HG02623 (cell line): ENCODE results near the gene GALNT1.

Experiments used
- ATAC-seq: cut with Tn5 transposase; IDR thresholded peaks from one replicate; pipeline ENCODE4 v1.9.1; 2021; ENCODE audit warnings: moderate library complexity; ENCODE audit not compliant: unreplicated experiment

The GALNT1 gene

DNA sequence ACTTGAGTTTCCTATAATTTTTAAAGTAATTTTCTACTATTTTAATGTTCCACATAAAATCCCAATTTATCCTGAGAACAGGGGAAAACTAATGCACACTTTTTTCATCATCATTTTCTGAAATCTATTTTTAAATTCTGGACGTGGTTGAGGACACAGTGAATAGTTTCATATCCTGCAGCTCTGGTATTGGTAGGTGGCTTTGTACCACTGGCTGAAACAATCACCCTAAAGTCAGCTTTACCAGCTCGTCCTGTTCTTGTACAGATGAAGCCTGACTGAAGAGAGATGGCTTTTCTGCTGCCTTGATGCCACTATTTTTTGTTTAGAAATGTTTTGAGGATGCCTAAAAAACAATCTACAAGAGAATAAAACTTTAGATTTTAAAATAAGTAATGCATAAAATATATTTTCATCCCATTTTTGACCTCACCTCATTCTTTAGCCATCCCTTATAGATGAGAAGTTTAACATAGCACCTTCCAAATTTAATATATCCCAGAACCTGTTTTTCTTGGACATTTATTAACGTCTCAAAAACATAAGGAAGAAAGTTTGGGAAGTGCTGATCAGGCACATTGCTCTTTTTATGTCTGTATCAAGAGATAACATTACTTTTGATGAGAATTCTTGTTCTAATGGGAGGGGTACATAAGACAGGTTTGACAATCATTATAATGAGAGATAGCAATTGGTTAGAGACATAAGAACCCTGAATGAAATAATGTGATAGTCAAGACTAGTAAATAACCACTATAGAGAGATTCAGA is 80.9 kb downstream of the GALNT1 start:
- peak; percentile 73 for ATAC-seq

- ATAC-seq: no peak
Observed at GRCh38 chr18:35671966-35672603, 90.5 kb downstream of the GALNT1 start.

DNA sequence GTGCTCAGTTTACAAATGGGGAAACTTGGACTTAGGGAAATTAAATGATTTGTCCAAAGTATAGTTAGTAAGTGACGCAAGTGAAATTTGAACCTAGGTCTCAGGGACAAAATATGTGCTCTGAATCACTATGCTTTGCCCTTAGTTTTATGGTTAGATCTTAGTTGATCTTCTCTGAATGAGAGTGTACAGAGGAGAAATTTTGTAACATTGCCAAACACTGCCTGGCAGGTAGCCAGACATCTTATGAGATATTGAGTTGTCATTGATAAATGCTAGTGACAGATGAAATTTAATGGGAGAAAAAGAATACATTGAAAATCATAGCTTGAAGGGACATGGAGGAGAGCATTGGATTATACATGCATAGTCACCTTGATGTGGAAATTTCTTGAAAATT is 91.4 kb downstream of the GALNT1 start:
- no peak for ATAC-seq

DNA sequence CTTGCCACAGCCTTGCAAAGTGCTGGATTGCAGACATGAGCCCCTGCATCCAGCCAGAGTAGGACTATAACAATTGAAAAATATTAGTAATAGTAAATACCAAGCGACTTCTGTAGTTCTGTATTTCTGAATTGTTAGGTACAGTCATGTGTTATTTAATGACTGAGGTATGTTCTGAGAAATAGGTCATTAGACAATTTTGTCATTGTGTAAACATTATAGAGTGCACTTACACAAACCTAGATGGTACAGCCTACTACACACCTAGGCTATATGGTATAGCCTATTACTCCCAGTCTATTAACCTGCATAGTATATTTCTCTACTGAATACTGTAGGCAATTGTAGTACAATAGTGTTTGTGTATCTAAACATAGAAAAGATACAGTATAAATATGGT is 92.1 kb downstream of the GALNT1 start:
- no peak for ATAC-seq

DNA sequence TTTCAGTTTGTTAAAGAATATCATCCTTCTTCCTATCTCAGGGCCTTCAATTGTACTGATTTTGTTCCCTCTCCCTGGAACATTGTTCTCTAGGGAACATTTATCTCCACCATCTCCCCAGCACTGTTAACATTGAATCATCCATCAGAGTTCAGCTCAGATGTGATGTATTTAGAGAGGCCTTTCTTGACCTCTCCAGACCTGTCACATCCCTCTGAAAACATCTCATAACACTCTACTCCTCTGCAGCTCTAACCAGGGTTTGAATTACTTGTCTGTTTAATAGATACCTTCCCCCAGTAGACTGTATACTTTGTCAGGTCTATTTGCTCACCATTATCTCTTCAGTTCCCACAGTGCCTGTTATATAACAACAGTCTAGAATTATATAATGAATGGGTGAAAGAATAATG is 98.6 kb downstream of the GALNT1 start:
- ATAC-seq: no peak

GRCh38 chr18:35682281-35682867 is 100.8 kb downstream of the GALNT1 start:
- no peak for ATAC-seq

DNA sequence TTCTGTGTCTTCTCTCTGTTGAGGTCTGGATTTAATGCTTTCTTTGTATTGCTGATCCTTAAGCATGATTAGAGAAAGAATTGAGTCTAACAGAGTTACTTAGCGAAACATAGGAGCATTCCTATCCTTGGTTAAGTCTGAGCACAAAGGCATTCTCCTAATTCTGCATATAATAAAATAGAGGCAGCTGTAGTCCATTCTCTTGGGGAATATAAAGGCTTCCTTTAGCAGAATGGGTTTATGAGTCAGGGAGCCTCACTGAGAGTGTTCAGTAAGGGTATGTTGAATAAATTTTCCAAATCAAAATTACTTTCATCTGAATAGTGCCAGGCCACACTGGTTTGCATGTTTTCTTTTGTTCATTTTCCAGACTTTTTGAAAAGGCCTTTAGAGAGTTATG is 101.5 kb downstream of the GALNT1 start:
- no peak for ATAC-seq

GRCh38 chr18:35688757-35689156 is 107.2 kb downstream of the GALNT1 start:
- peak; percentile 82 for ATAC-seq

DNA sequence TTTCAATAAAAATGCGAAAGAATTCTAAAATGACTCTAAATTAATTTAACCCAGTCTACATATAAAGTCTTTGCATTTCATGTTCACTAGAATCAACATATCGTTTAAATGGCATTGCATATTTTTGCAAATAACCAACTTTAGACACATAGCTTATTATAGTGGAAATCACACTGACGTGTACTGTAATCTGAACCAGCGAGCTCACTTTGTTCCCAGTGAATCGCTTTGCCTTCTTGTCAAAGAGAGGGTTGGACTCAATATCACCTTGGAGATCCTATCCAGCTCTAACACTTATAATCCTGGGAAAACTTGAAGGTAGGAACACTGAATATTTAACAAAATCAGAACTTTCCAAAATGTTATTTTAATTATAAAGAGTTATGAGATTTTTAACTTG is 108.2 kb downstream of the GALNT1 start:
- no peak for ATAC-seq

GRCh38 chr18:35691625-35692024 is 110.1 kb downstream of the GALNT1 start:
- no peak for ATAC-seq

DNA sequence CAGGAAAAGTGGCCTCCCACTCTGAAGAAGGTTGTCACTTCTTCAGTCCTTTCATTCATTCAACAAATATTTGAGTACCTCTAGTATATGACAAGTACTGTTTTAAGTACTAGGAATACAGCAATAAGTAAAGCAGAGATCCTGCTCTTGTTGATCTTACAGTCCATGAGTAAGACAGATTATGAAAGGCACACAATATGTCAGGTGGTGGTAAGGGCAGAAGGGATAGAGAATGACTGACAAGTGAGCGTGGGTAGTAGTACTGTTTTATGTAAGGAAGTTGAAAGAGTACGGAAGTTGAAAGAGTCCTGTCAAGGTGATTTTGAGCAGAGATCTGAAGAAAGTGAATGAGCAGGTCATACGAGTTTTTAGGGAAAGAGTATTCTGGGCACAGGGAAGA is 111.3 kb downstream of the GALNT1 start:
- ATAC-seq: no peak

DNA sequence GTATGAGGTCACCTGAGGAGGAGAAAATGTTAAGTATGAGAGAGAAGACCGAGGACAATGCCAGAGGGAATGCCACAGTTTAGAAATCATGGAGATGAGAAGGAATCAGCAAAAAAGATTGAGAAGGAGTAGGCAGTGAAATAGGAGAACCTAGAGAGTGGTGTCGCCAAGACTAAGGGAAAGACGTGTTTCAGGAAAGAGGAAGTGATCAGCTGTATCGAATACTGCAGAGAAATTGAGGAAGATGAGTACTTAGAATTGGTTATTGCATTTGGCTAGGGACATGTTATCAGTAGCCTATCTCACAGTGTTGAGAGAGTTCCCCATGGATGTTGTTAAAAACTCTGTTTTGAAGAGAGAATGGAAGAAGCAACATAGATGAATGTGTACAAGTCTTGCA is 112.3 kb downstream of the GALNT1 start:
- no peak for ATAC-seq

DNA sequence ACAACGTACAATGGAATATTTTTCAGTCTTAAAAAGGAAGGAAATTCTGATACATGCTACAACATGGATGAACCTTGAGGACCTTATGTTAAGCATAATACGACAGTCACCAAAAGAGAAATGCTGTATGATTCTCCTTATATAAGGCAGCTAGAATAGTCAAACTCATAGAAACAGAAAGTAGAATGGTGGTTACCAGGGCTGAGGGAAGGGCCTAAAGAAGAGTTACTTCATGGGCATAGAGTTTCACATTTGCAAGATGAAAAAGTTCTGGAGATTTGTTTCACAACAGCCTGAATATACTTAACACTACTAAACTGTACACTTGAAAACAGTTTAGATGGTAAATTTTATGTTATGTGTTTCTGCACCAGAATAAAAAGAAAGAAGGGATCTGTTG is 113.3 kb downstream of the GALNT1 start:
- ATAC-seq: no peak

- ATAC-seq: no peak
Observed at GRCh38 chr18:35695384-35695783, 113.8 kb downstream of the GALNT1 start.

DNA sequence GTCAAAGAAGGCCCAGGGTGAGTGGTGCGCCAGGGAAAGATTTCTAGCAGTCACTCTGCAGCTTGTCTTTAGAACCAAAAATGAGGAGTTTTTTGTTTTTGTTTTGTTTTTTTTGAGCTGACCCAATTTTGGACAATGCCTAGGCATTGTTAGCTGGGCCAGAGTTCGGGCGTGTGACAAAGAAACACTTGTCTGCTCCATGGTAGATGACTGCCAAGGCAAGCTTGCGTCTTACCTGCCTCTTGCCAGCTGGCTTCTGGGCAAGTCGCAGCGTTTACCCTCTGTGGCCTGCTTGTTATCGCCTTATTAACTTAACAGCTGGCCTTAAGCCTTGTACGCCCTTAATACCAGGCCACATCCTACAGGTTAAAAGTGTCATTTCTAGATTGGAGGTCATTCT is 114.3 kb downstream of the GALNT1 start:
- ATAC-seq: no peak

DNA sequence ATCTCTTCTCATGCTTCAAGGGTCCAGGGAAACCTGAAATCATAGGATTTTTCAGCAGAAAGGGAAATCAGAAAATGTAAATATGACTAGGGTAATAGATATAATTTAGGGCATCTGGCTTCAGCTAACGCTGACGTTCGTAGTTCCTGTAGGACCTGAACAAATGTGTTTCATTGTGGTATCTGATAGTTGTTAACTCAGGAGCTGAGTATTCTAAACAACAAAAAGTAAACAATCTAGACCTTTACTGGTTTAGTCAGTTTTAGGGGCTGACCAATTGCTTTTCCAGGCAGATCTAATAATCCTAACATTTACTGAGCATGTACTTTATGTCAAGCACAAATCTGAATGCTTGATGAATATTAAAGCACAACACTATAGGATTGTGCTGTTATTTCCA is 114.8 kb downstream of the GALNT1 start:
- no peak for ATAC-seq

GRCh38 chr18:35697869-35698268 is 116.3 kb downstream of the GALNT1 start:
- no peak for ATAC-seq

- ATAC-seq: no peak
Observed at GRCh38 chr18:35703043-35703688, 121.6 kb downstream of the GALNT1 start.

GRCh38 chr18:35705988-35706387 is 124.4 kb downstream of the GALNT1 start:
- no peak for ATAC-seq

- ATAC-seq: no peak
Observed at GRCh38 chr18:35707247-35707646, 125.7 kb downstream of the GALNT1 start.

- ATAC-seq: no peak
Observed at GRCh38 chr18:35707674-35708073, 126.1 kb downstream of the GALNT1 start.

DNA sequence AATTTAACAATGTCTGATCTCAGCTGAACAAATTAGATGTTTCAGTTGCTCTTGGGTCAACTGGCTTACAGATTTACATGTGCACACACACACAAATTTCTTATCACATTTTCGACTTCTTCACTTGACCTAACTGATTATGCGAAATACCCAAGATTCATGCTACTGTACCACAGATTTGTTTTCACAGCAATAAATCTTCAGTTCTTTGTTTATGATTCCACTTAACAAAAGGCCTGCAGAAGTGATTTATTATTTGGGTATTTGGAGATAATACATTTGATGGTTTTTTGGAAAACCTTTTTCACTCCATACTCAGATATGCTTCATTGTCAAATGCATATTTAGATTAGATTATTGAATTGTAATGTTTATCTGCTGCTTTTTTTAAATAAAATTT is 129.0 kb downstream of the GALNT1 start:
- no peak for ATAC-seq
